ENCODE results near the gene STK31. TPM values are rescaled to one million over a fixed set of nuclear protein-coding genes. Genes with fewer than 3 reads are reported as not detected.
"Not testable (repeated sequence)": the region's sequence is repeated elsewhere in the genome, so short reads cannot be mapped to it uniquely, and the experiment has no call there.

Gene STK31
- total RNA-seq, 1 experiment from 2014 or later: not detected

DNA sequence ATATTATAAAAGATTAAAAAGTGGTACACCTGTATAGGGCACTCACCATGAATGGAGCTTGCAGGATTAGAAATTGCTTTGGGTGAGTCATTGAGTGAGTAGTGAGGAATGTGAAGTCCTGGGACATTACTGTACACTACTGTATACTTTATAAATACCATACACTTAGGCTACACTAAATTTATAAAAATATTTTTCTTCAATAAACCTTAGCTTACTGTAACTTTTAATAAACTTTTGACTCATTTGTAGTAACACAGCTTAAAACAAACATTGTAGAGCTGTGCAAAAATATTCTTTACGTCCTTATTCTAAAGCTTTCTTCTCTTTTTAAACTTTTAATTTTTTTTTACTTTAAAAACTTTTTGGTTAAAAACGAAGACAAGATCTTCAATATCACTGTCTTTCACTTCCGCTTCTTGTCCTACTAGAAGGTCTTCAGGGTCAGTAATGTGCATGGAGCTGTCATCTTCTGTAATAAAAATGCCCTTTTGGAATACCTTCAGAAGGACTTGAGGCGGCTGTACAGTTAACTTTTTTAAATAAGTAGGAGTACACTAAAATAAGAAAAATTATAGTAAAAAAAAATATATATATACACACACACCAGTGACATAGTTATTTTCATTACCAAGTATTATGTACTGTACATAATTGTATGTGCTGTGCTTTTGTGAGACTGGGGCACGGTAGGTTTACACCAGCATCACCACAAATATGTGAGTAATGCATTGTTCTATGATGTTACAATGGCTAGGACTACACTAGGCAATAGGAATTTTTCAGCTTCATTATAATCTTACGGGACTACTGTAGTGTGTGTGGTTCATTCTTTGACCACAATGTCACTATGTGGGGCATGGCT is 3.5 kb downstream of the STK31 start:
- DNase-seq (ENCODE audit: low read depth): peak; percentile 91

DNA sequence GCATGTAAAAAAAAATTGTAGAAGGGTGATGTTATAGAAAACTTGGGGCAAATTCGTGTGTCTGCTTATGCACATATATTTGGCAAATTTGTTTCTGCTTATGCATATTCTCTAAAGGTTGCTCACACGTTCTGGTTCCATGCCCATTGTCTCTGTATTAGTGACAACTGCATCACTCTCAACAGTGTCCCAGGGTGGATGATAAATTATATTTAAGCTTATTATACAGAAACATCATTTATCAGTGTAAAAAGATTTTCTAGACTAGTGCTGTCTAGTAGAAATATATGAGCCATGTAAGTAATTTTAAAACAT is 4.1 kb downstream of the STK31 start:
- no peak for DNase-seq (ENCODE audit: low read depth)

GRCh38 chr7:23714579-23714978 is 4.6 kb downstream of the STK31 start:
- no peak for DNase-seq (ENCODE audit: low read depth)

DNA sequence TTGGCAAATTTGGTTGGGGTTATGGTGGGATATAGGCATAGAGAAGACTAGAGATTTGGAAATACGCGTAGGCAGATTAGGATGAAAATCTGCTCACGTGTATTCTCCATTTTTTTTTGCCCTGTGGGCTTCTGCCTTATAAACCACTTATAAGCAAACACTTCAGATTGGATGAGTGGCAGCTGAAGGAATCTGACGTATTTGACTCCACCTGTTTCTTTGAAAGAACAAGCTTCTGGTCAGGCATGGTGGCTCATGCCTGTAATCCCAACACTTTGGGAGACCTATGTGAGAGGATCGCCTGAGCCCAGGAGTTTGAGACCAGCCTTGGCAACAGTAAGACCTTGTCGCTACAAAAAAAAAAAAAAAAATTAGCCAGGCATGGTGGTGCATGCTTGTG is 5.1 kb downstream of the STK31 start:
- no peak for DNase-seq (ENCODE audit: low read depth)

GRCh38 chr7:23717788-23718187 is 7.8 kb downstream of the STK31 start:
- no peak for DNase-seq (ENCODE audit: low read depth)

GRCh38 chr7:23721456-23721855 is 11.4 kb downstream of the STK31 start:
- no peak for DNase-seq (ENCODE audit: low read depth)

- not testable (repeated sequence) for DNase-seq (ENCODE audit: low read depth)
Measured at GRCh38 chr7:23722587-23723216, 12.7 kb downstream of the STK31 start.

DNA sequence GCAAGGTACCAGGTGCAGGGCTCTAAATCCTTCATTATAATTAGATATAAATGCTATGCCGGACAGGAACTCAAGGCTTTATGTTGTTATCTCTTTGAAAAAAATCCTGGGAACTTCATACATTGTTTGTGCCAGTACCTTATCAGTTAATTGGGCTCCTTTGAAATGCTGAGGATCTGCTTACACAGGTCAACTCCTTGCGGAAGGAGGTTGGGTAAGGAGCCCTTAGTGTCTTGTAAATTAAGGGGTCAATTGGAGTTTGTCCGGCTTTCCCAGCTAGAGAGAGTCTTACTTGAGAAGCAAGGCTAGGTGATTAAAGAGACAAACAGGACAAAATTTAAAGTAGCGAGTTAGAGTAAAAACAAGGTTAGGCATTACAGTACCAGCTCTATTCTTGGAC is 14.1 kb downstream of the STK31 start:
- DNase-seq (ENCODE audit: low read depth): not testable (repeated sequence)

DNA sequence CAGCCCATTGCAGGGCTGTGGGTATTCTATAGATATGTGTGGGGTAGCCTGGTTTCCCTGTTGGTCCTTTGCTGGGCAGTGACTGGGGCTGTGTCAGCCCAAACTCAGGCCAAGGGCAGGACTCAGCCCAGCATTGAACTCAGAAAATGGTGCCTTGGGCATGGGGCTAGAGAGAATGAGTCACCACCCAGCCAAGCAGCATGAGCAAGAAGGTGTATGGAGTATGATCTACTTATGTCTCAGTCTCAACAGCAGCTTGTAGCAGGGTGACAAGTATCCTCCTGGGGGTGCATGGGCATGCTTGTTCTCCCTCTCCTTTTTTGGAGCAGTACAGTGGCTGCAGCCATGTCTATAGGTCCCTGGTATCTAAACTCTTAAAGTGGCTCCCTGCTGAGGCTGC is 32.0 kb downstream of the STK31 start:
- DNase-seq (ENCODE audit: low read depth): peak; percentile 59

- DNase-seq (ENCODE audit: low read depth): no peak
Measured at GRCh38 chr7:23743226-23743625, 33.2 kb downstream of the STK31 start.

DNA sequence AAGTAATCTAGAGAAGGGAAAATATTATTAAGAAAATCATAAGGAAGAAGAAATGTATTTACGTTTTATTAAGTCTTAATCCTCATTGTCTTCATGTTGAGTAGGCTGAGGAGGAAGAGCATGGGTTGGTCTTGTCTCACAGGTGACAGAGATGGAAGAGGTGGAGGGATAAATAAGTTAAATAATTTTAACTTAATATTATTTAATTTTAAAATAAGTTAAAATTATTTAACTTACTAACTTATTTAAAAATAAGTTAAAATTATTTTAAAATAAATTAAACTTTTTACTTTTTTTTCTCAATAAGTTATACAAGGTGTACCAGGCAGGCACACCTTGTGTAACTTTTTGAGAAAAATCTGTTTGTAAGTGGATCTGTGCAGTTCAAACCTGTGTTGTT is 36.6 kb downstream of the STK31 start:
- no peak for DNase-seq (ENCODE audit: low read depth)

GRCh38 chr7:23751852-23752251 is 41.8 kb downstream of the STK31 start:
- no peak for DNase-seq (ENCODE audit: low read depth)

DNA sequence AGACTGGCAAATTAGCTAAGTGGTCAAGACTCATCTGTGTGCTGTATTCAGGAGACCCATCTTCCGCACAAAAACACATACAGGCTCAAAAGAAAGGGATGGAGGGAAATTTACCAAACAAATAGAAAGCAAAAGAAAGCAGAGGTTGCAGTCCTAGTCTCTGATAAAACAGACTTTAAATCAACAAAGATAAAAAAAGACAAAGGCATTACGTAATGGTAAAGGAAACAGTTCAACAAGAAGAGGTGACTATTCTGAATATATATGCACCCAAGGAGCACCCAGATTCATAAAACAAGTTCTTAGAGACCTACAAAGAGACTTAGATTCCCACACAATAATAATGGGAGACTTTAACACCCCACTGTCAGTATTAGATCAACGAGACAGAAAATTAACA is 48.8 kb downstream of the STK31 start:
- DNase-seq (ENCODE audit: low read depth): not testable (repeated sequence)

- DNase-seq (ENCODE audit: low read depth): peak; percentile 93
Measured at GRCh38 chr7:23759671-23760391, 49.8 kb downstream of the STK31 start.

DNA sequence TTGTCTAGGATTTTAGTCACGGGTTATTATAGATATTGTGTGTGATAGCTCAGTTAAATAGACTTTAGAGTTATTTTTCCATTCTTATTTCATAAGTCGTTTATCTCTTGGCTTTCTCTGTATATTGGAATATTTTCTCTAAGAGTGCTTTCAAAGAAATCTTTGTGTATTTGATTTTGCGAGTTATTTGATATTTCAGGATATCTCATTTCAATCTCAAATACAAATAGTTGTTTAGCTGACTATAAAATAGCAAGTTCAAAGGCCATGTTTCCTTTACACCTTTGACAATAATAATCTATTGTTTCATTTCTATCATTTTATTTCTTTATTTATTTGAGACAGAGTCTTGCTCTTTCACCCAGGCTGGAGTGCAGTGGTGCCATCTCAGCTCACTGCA is 55.9 kb downstream of the STK31 start:
- DNase-seq (ENCODE audit: low read depth): no peak

DNA sequence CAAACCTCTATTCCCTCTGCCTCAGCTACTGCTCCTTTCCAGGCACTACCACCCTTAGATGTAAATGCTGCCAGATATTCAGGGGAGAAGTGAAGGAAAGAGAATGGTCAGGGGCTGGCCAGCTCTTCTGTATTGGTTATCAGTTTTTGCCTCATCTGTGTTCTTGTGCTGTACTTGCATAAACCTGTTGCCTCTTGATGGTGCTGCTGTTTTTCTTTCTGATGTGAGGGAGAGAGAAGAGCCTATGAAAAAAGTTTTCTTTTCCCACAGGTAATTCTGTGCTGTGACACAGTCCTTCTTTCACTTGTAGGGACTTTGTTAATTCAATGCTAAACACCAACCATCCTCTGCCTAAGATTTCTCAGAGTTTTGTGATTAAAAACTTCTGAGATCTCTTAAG is 57.5 kb downstream of the STK31 start:
- no peak for DNase-seq (ENCODE audit: low read depth)

DNA sequence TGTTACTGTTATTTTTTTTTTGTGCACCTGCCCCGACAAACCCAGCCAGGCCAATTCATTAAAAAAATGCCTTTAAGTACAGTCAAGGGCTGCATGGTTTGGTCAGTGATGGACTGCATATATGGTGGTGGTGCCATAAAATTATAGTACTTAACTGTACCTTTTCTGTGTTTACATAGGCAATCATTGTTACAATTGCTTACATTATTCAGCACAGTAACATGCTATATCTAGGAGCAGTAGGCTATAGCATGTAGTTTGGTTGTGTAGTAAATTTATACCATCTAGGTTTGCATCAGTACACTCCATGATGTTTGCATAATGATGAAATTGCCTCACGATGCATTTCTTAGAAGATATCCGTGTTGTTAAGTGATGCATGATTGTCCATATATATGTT is 58.0 kb downstream of the STK31 start:
- no peak for DNase-seq (ENCODE audit: low read depth)

GRCh38 chr7:23779185-23779800 is 69.3 kb downstream of the STK31 start:
- peak; percentile 22 for DNase-seq (ENCODE audit: low read depth)

DNA sequence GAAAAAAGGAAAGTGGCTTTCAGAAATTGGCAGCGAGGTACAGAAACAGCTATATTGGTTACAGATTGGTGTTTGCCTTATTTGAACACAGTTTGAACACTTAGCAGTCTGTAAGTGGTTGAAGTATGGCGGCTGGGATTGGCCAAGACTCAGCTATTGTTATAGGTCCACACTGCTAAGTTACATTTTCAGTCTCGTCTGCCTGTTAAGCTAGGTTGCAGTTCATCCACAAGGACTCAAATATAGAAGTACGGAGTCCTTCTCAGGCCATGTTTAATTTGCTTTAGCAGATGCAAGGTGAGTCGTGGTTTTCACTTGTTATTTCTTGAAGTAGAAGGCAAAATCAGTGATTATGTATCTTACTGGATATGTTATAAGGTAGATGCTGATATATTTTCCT is 73.1 kb downstream of the STK31 start:
- peak; percentile 7 for DNase-seq (ENCODE audit: low read depth)

DNA sequence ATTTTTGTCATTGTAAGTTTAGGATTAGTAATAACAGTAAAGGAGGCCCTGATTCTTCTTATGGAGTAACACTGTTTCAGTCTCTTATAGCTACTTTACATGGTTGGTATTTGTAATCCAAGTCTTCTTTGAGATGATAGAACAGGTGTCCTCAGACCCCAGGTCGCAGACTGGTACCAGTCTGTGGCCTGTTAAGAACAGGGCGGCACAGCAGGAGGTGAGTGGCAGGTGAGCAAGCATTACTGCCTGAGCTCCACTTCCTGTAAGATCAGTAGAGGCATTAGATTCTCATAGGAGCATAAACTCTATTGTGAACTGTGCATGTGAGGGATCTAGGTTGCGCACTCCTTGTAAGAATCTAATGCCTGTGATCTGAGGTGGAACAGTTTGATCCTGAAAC is 77.3 kb downstream of the STK31 start:
- DNase-seq (ENCODE audit: low read depth): no peak

- DNase-seq (ENCODE audit: low read depth): no peak
Measured at GRCh38 chr7:23788843-23789242, 78.8 kb downstream of the STK31 start.

DNA sequence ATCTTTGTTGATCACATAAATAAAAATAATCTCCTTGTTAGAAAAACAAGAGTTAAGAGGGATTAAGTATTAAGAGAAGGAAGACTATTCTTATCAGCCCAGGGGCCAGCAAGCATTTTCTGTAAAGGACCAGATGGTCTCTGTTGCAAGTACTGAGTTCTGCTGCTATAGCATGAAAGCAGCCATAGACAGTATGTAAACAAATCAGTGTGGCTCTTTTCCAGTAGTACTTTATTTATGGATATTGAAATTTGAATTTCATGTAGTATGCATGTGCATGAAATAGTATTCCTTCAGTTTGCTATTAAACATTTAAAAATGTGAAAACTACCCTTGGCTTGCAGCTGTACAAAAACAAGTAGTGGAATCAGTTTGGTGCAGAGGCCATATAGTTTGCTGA is 81.7 kb downstream of the STK31 start:
- DNase-seq (ENCODE audit: low read depth): no peak

All from M059J (cell line).